ENCODE measurements around the gene RBBP9.

The RBBP9 gene

DNA sequence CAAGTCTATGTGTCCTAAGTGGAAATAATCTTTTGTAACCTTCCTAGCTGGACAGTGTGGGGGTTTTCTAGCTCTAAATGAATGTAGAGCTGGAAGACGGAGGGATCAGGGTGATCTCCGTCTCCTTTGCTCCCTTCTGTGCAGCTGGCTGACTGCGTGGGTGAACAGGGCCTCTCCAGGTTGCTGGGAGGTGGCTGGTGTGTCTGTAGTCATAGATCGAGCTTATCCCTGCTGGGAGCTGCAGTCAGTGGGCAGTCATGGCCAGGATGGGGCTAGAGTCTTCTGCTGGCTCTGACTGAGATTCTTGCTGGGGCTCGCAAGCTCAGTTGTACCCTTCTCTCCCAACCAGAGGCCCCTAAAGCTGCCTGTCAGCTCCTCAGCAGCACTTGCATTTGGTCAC, 17.1 kb upstream of the RBBP9 start:
- peaks cover 3% of the 10 kb centered on the region; the same call in 1 of the 2 replicates for H4K20me1 ChIP-seq (ENCODE audit: insufficient read depth, low read length)
- DNase-seq (no peak), ATAC-seq (ENCODE audit: insufficient read depth, low read depth) (no peak)
- no peaks in the 10 kb centered on the region for H3K9me3 ChIP-seq (ENCODE audit: insufficient read depth, low read length, severe bottlenecking)
- no peak overlapping the region for H3K4me3 ChIP-seq (ENCODE audit: low read depth in 1 of 2, low read length in 2 of 2)
- peaks cover 10% of the 10 kb centered on the region for H3K4me1 ChIP-seq (ENCODE audit: insufficient read depth, low read length)
- no peak overlapping the region for H3K9ac ChIP-seq (ENCODE audit: low read depth, low read length)
- H2AFZ ChIP-seq (ENCODE audit: low read depth, low read length): no peak overlapping the region
- H3K27ac ChIP-seq (ENCODE audit: low read length): no peak overlapping the region
- no peak for TF ChIP-seq EZH2 (IDR thresholded peaks at IDR 0.05; ENCODE audit: borderline replicate concordance, low read depth, low read length, severe bottlenecking)
- TF ChIP-seq CTCF (IDR thresholded peaks at IDR 0.05; ENCODE audit: borderline replicate concordance, extremely low read depth, low read length, poor library complexity, severe bottlenecking): no peak
- no peak overlapping the region for H3K4me2 ChIP-seq (ENCODE audit: insufficient read depth, low read length)
- H3K36me3 ChIP-seq (ENCODE audit: insufficient read depth, low read length): peaks cover 70% of the 10 kb centered on the region
- H3K79me2 ChIP-seq (ENCODE audit: insufficient read depth, low read length): peaks cover 18% of the 10 kb centered on the region
- H3K27me3 ChIP-seq (ENCODE audit: insufficient read depth, low read length, poor library complexity): no peaks in the 10 kb centered on the region

- Histone ChIP-seq H3K9me3 (ENCODE audit: insufficient read depth, low read length, severe bottlenecking) (no peaks in the 10 kb centered on the region), H3K9ac (ENCODE audit: low read depth, low read length) (no peak overlapping the region), H3K4me2 (ENCODE audit: insufficient read depth, low read length) (no peak overlapping the region), H3K4me1 (ENCODE audit: insufficient read depth, low read length) (peaks cover 20% of the 10 kb centered on the region), H4K20me1 (ENCODE audit: insufficient read depth, low read length) (no peaks in the 10 kb centered on the region), H3K27me3 (ENCODE audit: insufficient read depth, low read length, poor library complexity) (no peaks in the 10 kb centered on the region), H3K4me3 (ENCODE audit: low read depth in 1 of 2, low read length in 2 of 2) (no peak overlapping the region), H3K79me2 (ENCODE audit: insufficient read depth, low read length) (peaks cover 23% of the 10 kb centered on the region), H2AFZ (ENCODE audit: low read depth, low read length) (no peak overlapping the region), H3K36me3 (ENCODE audit: insufficient read depth, low read length) (peaks cover 64% of the 10 kb centered on the region), H3K27ac (ENCODE audit: low read length) (no peak overlapping the region)
- TF ChIP-seq EZH2 (IDR thresholded peaks at IDR 0.05; ENCODE audit: borderline replicate concordance, low read depth, low read length, severe bottlenecking): no peak
- ATAC-seq (ENCODE audit: insufficient read depth, low read depth) (no peak), DNase-seq (no peak)
Observed at GRCh38 chr20:18513208-18513607, 16.2 kb upstream of the RBBP9 start.

- no peaks in the 10 kb centered on the region for H3K27me3 ChIP-seq (ENCODE audit: insufficient read depth, low read length, poor library complexity)
- H3K27ac ChIP-seq (ENCODE audit: low read length): no peak overlapping the region
- no peak overlapping the region for H3K4me2 ChIP-seq (ENCODE audit: insufficient read depth, low read length)
- ATAC-seq (ENCODE audit: insufficient read depth, low read depth): no peak
- H2AFZ ChIP-seq (ENCODE audit: low read depth, low read length): no peak overlapping the region
- H3K9me3 ChIP-seq (ENCODE audit: insufficient read depth, low read length, severe bottlenecking): no peaks in the 10 kb centered on the region
- peaks cover 25% of the 10 kb centered on the region for H3K79me2 ChIP-seq (ENCODE audit: insufficient read depth, low read length)
- no peak overlapping the region for H3K4me3 ChIP-seq (ENCODE audit: low read depth in 1 of 2, low read length in 2 of 2)
- DNase-seq: no peak
- H3K9ac ChIP-seq (ENCODE audit: low read depth, low read length): no peak overlapping the region
- H3K36me3 ChIP-seq (ENCODE audit: insufficient read depth, low read length): peaks cover 58% of the 10 kb centered on the region
- H3K4me1 ChIP-seq (ENCODE audit: insufficient read depth, low read length): peaks cover 26% of the 10 kb centered on the region
- H4K20me1 ChIP-seq (ENCODE audit: insufficient read depth, low read length): no peaks in the 10 kb centered on the region
- TF ChIP-seq CTCF (IDR thresholded peaks at IDR 0.05; ENCODE audit: borderline replicate concordance, extremely low read depth, low read length, poor library complexity, severe bottlenecking) (no peak), EZH2 (IDR thresholded peaks at IDR 0.05; ENCODE audit: borderline replicate concordance, low read depth, low read length, severe bottlenecking) (no peak)
Observed at GRCh38 chr20:18511571-18511970, 14.5 kb upstream of the RBBP9 start.

GRCh38 chr20:18507218-18508191, 10.5 kb upstream of the RBBP9 start, which contains the start of gene SEC23B:
Gene SEC23B (plus strand): TSS chr20:18507940. CDS start chr20:18510836, 2,896 bp downstream.
- peak within 1 kb of the TSS; percentile 65 for H3K9ac ChIP-seq (ENCODE audit: low read depth, low read length)
- peak within 1 kb of the TSS; percentile 96 for H3K4me2 ChIP-seq (ENCODE audit: insufficient read depth, low read length)
- no peaks in the 10 kb centered on the region for H3K27me3 ChIP-seq (ENCODE audit: insufficient read depth, low read length, poor library complexity)
- peak; percentile 98 for DNase-seq
- H3K36me3 ChIP-seq (ENCODE audit: insufficient read depth, low read length): peaks cover 28% of the 10 kb centered on the region
- ATAC-seq (ENCODE audit: insufficient read depth, low read depth): peak; percentile 96
- H3K4me1 ChIP-seq (ENCODE audit: insufficient read depth, low read length): peaks cover 31% of the 10 kb centered on the region
- no peaks in the 10 kb centered on the region for H3K9me3 ChIP-seq (ENCODE audit: insufficient read depth, low read length, severe bottlenecking)
- H3K4me3 ChIP-seq (ENCODE audit: low read depth in 1 of 2, low read length in 2 of 2): peak within 1 kb of the TSS; percentile 72 to 74
- TF ChIP-seq CTCF (IDR thresholded peaks at IDR 0.05; ENCODE audit: borderline replicate concordance, extremely low read depth, low read length, poor library complexity, severe bottlenecking): no peak
- no peak for TF ChIP-seq EZH2 (IDR thresholded peaks at IDR 0.05; ENCODE audit: borderline replicate concordance, low read depth, low read length, severe bottlenecking)
- peaks cover 25% of the 10 kb centered on the region for H3K79me2 ChIP-seq (ENCODE audit: insufficient read depth, low read length)
- no peaks in the 10 kb centered on the region for H4K20me1 ChIP-seq (ENCODE audit: insufficient read depth, low read length)
- H3K27ac ChIP-seq (ENCODE audit: low read length): peak within 1 kb of the TSS; percentile 96
- peak within 1 kb of the TSS; percentile 82 for H2AFZ ChIP-seq (ENCODE audit: low read depth, low read length)
